Pons (tissue), 1 donor: Measurements from ENCODE around the gene WDPCP.
"Not testable (repeated sequence)": the region's sequence is repeated elsewhere in the genome, so short reads cannot be mapped to it uniquely, and the experiment has no call there.

Source experiments
- DNase-seq: peaks from one replicate; pipeline ENCODE4 v3.0.0-alpha.2; 2016; ENCODE audit warnings: low spot score

Gene WDPCP

DNA sequence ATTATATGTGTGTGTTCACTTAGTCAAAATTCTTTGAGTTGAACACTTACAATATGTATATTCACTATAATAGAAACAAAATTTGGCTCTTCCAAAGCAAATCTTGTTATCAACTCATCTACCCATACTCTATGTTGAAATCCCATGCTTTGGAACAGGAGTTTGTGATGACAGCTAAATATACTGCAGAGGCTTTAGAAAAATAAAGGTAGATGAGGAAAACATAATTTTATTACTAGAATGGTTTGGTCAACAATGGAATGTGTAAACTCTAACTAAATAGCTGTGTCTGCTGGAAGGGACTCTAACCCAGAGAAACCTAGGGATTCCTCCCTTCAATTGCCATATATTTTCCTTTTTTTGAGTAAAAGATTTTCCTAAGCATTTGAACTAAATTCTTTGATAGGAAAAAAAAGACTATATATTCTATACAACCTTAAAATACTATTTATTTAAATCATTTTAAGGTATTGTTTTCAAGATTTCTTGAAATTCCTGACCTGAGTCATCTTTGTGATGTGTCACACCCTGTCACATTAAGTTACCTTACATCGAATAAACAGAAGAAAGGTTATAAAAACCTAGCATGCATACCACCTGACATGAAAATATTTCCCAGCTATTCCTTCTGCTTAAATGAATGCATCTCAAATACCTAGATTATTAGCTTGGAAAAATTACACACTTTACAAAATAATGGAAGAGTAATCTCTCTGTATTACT, 362.2 kb downstream of the WDPCP start:
- no peak for DNase-seq

DNA sequence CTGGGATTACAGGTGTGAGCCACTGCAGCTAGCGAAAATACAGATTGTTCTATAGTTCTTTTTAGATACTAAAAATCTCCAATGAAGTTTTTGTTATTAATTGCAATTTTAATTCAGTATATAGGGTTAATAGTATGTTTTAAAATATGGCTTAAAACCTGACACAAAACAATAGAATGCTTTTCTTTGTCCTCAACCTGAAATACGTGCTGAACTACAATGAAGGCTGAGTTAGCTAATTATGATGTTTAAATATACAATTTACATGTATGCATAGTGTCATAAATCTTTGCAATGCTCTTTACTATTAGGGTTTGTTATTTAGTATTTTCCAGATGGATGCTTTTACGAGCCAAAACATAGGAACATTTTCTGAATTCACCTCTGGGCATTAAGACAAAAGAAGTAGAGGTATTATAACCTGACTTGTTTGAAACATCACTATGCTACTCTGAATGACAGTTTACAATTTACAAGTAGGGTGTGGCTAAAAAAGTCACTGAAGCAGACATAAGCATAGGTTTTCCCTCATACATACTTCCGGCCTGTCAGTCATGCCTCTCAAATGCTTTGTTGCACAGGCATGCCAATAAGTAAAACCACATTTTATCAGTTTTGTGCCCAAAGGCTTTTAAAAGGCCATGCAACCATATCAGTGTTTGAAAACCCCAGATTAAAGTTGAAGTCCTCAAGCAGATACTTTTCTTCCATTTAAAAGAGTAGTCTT, 369.3 kb downstream of the WDPCP start:
- DNase-seq = no peak

DNA sequence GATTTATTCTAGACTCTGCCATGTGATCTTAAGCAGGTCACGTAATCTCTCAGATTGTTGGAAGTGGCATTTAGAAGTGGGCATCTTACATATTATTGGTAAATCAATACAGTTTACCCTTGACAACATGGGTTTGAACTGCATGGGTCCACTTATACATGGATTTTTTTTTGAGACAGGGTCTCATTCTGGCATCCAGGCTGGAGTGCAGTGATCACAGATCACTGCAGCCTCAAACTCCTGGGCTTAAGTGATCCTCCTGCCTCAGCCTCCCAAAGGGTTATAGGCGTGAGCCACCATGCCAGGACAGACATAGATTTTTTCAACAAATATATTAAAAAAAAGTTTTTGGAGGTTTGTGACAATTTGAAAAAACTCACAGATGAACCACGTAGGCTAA, 393.0 kb downstream of the WDPCP start:
- DNase-seq = no peak

DNA sequence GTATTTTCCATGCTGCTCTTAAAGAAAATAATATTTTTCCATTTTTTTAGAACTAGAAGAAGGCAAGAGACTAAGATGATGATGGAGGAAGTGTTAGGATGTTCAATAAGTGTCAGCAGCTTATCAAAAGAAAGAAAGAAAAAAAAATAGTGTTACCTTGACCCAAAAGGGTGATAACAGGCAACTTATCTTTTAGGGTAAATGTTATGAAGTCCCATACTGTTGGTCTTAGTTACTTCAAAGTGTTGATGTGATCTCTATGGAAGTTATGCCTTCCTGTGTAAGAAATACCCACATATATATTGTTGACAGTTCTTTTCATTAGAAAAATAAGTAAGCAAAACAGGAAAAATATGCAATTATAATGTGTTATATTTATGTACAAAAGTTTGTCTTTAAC, 394.1 kb downstream of the WDPCP start:
- no peak for DNase-seq

DNA sequence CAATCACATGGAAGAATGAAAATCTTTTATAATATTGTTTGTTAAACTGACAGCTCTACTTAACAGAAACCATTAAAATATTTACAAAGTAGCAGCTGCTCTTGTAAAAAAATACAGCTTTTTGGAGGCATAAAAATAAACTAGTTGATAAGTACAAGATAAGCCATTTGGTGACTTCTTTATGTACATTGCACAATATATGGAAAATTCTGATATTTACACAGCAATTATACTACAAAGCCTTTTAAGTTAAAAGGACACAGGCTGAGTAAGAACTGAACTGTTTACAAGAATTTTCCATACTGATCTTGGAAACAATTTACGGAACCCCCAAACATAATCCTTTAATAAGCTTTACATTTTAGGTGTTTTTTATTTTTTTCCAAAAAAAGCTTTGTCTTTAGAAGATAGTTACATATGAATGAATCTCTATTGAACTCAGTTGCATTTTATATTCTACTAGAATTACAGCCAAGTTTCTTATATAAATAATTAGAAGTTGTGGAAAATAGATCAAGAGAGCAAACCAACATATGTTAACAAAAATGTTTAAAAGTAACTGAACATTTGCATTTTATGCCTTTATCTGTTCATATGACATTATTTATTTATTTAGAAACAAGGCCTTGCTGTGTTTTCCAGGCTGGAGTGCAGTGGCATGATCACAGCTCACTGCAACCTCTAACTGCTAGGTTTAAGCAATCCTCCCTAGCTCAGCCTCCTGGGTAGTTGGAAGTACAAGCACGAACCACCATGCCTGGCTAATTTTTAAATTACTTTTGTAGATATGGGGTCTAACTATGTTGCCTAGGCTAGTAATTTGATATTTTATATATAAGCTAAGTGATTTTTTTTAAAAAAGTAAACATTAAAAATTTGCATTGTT, 395.1 kb downstream of the WDPCP start:
- no peak for DNase-seq

DNA sequence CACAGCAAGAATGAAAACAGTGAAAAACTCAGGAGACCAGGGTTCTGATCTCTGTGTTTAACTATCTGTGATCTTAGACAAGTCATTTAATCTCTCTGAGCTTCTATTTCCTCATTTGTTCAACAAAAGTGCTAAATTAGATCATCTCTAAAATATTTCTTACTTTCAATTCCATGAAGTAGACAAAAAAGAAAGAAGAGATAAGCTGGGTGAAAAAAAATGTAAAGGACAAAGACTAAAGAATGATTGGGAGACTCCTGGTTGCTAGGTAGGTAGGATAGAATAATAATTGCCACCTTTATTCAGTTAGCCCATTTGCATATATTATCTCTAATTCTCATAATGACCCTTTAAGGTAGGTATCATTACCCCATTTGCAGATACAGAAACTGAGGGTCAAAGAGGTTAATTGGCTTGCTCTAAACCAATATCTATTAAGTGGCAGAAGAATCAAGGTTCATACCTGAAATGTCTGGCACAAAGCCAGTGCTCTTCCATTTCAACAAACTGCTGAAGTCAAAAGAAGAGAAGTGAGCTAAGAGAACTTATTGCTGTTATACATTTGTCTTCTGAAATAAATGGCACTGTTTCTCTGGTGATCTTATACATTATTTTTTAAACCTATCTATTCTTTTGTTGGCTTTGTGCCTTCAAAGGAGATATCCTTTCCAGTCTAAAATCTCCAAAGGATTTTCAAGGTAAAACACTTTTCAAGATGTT, 395.9 kb downstream of the WDPCP start:
- no peak for DNase-seq

- no peak for DNase-seq
Measured at GRCh38 chr2:63189026-63189425, 399.3 kb downstream of the WDPCP start.

- DNase-seq = no peak
Measured at GRCh38 chr2:63186331-63186730, 401.9 kb downstream of the WDPCP start.

- DNase-seq = peak; percentile 3
Measured at GRCh38 chr2:63163161-63163820, 425.0 kb downstream of the WDPCP start.

DNA sequence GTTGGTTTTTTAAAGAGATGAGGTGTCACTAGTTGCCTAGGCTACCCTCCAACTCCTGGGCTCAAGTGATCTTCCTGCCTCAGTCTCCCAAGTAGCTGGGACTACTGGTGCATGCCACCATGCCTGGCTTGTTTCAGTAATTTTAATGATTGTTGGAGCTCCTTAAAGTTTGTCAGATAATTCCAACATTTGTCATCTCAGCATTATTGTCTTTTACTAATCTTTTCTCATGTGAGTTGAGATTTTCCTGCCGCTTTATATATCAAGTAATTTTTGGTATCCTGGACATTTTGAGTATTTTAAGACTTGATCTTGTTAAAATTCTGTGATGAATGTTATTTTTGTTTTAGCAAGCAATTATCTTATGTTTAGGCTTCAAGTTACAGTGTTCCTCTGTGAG, 429.0 kb downstream of the WDPCP start:
- no peak for DNase-seq

GRCh38 chr2:63136683-63137082, 451.6 kb downstream of the WDPCP start:
- not testable (repeated sequence) for DNase-seq

DNA sequence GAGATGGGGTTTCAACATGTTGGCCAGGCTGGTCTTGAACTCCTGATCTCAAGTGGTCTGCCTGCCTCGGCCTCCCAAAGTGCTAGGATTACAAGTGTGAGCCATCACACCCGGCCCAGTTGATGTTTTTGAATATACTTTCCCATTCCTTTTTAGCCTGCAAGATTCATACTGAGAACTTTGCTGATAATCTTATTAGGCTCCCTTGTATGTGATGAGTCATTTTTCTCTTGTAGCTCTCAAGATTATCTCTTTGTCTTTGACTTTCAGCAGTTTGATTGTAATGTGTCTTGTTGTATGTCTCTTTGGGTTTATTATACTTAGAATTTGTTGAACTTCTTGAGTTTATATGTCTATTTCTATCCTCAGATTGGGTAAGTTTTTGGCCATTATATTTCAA, 456.3 kb downstream of the WDPCP start:
- DNase-seq = no peak

DNA sequence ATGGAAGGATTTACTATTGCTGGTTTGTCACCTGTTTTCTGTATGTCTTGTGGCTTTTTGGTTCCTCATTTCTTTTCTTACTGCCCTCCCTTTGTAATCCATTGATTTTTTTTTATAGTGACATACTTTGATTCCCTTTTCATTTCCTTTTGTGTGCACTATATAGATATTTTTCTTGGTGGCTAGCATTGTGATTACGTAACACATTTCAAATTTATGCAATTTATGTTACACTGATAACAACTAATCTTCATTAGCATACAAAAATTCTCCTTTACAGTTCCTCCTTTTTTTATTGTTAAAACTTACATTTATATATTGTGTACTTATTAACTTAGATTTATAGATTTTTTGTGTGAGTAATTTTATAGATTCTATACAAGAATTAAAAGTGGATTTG, 457.1 kb downstream of the WDPCP start:
- no peak for DNase-seq

- no peak for DNase-seq
Measured at GRCh38 chr2:63127594-63127993, 460.7 kb downstream of the WDPCP start.

- DNase-seq = no peak
Measured at GRCh38 chr2:63124850-63125249, 463.4 kb downstream of the WDPCP start.

- DNase-seq = no peak
Measured at GRCh38 chr2:63124218-63124617, 464.1 kb downstream of the WDPCP start.

DNA sequence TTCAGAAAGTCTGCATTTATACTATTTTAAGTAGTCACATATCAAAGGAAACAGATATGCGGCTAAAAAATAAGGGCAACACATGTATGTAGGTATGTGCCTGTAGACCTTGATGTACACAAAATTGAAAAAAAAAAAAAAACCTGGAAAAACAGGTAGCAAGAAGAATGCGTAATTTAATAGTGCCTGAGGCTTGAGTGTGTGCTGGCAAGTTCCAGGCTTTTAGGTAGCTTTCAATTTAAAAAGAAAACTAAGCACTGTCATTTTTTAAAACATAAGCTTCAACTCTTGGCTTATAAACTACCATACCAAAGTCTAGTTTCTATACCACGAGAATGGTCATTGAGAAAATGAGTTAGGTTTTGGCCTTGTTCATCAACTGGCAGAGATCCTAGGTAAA, 465.4 kb downstream of the WDPCP start:
- DNase-seq = no peak

- DNase-seq = no peak
Measured at GRCh38 chr2:63121055-63121834, 467.0 kb downstream of the WDPCP start.

DNA sequence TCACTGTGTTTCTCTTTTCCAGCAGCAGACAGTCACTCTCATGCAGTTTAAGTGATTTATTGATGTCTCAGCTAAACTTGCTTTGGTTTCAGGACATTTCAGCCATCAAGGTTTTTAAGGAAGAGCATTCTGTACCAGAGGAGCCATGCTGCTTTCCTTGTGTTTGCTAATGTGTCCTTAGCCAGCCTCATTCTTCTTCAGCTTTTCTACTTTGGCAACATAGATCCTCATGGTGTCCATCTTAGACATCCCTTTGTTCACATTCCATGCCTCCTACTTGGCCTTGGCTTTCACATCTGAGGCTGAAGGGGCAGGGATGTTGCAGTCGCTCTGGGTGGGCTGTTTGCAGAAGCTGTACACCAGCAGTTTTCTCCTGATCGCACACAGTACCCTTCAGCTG, 469.5 kb downstream of the WDPCP start:
- DNase-seq = no peak

DNA sequence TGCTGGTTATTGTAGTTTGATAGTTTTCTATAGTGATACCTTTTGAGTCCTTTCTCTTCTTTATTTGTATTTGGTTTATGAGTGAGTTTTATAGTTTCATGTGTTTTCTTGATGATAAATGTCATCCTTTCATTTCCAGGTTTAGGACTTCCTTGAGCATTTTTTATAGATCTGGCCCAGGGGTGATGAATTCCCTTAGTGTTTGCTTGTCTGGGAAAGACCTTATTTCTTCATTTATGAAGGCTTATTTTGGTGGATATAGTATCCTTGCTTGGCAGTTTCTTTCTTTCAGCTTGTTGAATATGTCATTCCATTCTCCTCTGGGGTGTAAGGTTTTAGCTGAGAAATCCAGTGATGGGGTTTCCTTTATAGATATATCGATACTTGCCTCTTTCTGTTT, 483.8 kb downstream of the WDPCP start:
- DNase-seq = no peak

DNA sequence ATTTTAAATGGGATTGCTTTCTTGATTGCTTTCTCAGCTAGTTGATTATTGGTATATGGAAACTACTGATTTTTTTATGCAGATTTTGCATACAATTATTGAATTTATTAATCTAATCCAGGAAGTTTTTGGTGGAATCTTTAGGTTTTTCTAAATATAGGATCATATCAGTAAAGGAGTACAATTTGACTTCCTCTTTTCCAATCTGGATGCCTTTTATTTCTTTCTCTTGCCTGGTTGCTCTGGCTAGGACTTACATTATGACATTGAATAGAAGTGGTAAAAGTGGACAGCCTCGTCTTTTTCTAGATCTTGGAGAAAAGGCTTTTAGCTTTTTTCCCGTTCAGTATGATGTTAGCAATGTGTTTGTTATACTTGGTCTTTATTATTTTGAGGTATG, 486.3 kb downstream of the WDPCP start:
- no peak for DNase-seq
